Osteocyte (in vitro differentiated cells): ENCODE data around the gene AP3S2. TPM values are rescaled to one million over a fixed set of nuclear protein-coding genes. Genes with fewer than 3 reads are reported as not detected.
"Not testable (repeated sequence)": the region's sequence is repeated elsewhere in the genome, so short reads cannot be mapped to it uniquely, and the experiment has no call there.

ENCODE experiments used
- DNase-seq: peaks from one replicate; pipeline ENCODE4 v3.0.0; 2021; ENCODE audit warnings: mixed read lengths; ENCODE audit not compliant: unreplicated experiment; ENCODE audit errors: extremely low spot score
- H3K27ac Mint-ChIP-seq: one replicate; pipeline ENCODE4 v1.8.0; 2021; ENCODE audit warnings: mild to moderate bottlenecking, mixed read lengths; ENCODE audit not compliant: unreplicated experiment
- H3K27me3 Mint-ChIP-seq: one replicate; pipeline ENCODE4 v1.8.0; 2021; ENCODE audit warnings: mixed read lengths; ENCODE audit not compliant: unreplicated experiment
- H3K36me3 Mint-ChIP-seq: one replicate; pipeline ENCODE4 v1.8.0; 2021; ENCODE audit warnings: mixed read lengths; ENCODE audit not compliant: unreplicated experiment
- H3K4me1 Mint-ChIP-seq: one replicate; pipeline ENCODE4 v1.8.0; 2021; ENCODE audit warnings: mixed read lengths; ENCODE audit not compliant: unreplicated experiment
- H3K4me3 Mint-ChIP-seq: one replicate; pipeline ENCODE4 v1.8.0; 2021; ENCODE audit warnings: mild to moderate bottlenecking, moderate library complexity, mixed read lengths; ENCODE audit not compliant: unreplicated experiment
- H3K9me3 Mint-ChIP-seq: one replicate; pipeline ENCODE4 v1.8.0; 2021; ENCODE audit warnings: mixed read lengths; ENCODE audit not compliant: unreplicated experiment
- total RNA-seq: library from RNA; stranded (reverse); gene quantifications from 2 replicates; pipeline ENCODE4 v1.2.1, GENCODE V29; 2021
- TF ChIP-seq, protein P1 (sequence below): fragments of 200-600 bp; sonication (generic); IDR thresholded peaks from 2 replicates; pipeline ENCODE4 v1.5.0; 2021; ENCODE audit warnings: antibody characterized with exemption, mild to moderate bottlenecking, moderate library complexity

Gene AP3S2
- total RNA-seq, 1 donor from 2014 or later, result 26.9 TPM

DNA sequence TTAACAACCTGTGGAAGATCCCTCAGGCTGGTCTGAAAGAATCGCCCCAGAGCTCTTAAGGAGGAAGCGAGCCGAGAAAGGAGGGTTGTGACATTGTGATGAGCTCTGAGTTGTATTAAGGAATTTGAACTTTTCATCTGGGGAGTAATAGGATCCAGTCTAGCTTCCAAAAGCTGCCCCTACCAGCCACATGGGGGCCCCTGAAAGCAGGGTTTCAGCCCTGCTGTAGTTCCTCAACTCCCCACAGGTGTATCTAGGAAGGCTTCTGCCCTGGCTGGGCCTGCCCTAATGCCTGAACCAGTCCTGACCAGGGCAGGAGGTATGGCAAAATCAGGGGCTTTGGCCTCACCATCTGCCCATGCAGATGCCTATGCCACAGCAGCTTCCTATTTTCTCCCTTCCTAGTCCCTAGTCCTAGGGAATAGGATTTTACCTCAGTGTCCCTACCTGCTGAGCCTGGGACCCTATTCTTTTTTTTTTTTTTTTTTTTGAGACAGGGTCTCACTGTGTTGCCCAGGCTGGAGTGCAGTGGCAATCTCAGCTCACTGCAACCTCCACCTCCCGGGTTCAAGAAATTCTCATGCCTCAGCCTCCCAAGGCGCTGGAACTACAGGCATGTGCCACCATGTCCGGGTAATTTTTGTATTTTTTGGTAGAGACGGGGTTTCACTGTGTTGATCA lies 5.0 kb upstream of the AP3S2 start:
- TF ChIP-seq, protein P1, sequence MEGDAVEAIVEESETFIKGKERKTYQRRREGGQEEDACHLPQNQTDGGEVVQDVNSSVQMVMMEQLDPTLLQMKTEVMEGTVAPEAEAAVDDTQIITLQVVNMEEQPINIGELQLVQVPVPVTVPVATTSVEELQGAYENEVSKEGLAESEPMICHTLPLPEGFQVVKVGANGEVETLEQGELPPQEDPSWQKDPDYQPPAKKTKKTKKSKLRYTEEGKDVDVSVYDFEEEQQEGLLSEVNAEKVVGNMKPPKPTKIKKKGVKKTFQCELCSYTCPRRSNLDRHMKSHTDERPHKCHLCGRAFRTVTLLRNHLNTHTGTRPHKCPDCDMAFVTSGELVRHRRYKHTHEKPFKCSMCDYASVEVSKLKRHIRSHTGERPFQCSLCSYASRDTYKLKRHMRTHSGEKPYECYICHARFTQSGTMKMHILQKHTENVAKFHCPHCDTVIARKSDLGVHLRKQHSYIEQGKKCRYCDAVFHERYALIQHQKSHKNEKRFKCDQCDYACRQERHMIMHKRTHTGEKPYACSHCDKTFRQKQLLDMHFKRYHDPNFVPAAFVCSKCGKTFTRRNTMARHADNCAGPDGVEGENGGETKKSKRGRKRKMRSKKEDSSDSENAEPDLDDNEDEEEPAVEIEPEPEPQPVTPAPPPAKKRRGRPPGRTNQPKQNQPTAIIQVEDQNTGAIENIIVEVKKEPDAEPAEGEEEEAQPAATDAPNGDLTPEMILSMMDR, result peak; percentile 63
- no peak overlapping the region for H3K27ac Mint-ChIP-seq
- no peaks in the 10 kb centered on the region for H3K27me3 Mint-ChIP-seq
- peaks cover 8% of the 10 kb centered on the region for H3K4me1 Mint-ChIP-seq
- no peak overlapping the region for H3K4me3 Mint-ChIP-seq
- H3K36me3 Mint-ChIP-seq, result peaks cover 19% of the 10 kb centered on the region
- DNase-seq, result peak; percentile 72
- no peaks in the 10 kb centered on the region for H3K9me3 Mint-ChIP-seq

DNA sequence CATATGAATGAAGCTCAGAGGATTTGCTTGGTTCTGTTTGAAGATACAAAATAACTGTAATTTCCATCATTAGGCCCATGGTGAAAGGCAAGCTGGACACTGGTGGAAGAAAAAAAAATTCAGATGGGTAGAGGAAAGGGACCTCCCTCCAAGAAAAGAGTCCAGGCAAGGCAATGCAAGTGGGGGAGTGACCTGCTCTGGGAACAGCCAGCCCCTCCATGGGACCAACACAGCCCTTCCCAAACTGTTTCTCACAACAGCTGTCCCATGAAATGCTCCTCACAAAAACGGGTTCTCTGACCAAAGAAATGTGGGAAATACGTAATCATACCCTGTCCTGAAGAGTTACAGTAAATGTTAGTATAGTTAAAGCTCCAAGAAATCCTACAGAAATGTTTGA lies 4.4 kb upstream of the AP3S2 start:
- DNase-seq, result no peak
- Mint-ChIP-seq H3K4me3 (no peak overlapping the region), H3K27ac (no peak overlapping the region), H3K4me1 (peaks cover 13% of the 10 kb centered on the region), H3K9me3 (no peaks in the 10 kb centered on the region), H3K36me3 (peaks cover 20% of the 10 kb centered on the region), H3K27me3 (no peaks in the 10 kb centered on the region)
- TF ChIP-seq, protein P1, result no peak

DNA sequence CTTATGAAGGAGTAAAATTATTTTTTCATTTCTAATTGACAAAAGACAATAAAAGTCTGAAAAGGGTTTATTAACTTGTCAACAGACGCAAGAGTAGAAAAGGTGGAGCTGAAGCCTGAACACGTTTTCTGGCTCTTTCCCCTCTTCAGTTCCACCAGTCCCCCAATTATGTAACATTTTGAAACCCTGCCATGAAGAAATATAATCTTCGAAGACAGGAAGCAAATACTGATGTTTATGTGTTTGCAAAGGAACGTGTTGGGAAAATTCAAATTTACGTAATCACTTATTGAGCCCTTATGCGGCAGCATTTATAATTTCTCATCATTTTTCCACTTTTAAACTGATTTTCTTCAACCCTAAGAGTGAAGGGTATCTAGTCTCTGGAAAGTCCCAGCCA lies 767 bp downstream of the AP3S2 start:
- peaks cover 14% of the 10 kb centered on the region for H3K36me3 Mint-ChIP-seq
- DNase-seq, result no peak
- H3K4me3 Mint-ChIP-seq, result peak overlapping the region; percentile 96
- H3K27me3 Mint-ChIP-seq, result no peaks in the 10 kb centered on the region
- H3K27ac Mint-ChIP-seq, result peak overlapping the region; percentile 98
- peaks cover 23% of the 10 kb centered on the region for H3K4me1 Mint-ChIP-seq
- H3K9me3 Mint-ChIP-seq, result no peaks in the 10 kb centered on the region
- TF ChIP-seq, protein P1, result no peak

DNA sequence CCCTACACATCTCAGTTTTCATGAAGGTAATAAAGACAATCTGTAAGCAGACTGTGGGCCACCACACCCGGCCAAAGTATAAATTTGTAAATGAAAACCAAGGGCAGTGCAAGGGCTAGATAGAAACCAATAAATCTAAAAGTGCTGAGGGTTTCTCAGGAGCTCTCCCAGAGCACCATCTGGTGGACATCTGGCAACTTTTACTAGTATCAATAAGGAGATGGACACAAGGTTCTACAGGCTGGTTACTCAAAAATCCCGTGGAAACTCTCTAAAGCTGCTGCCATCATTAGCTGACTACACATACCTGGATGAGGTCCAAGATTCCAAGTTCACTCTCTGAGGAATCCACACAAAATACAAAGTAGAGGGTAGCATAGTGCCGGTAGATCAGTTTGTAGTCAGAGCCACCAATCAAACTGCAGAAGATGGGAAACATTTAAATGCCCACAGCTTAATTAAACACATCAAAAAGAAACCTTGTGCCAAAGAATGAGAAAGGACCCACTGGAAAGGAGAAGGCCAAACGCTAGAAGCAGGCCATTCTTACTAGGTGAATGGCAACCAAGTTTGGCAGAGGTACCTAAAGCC lies 5.5 kb downstream of the AP3S2 start:
- H3K36me3 Mint-ChIP-seq, result peaks cover 24% of the 10 kb centered on the region
- H3K27me3 Mint-ChIP-seq, result no peaks in the 10 kb centered on the region
- H3K4me1 Mint-ChIP-seq, result peaks cover 14% of the 10 kb centered on the region
- no peak for DNase-seq
- no peaks in the 10 kb centered on the region for H3K9me3 Mint-ChIP-seq
- H3K27ac Mint-ChIP-seq, result no peak overlapping the region
- H3K4me3 Mint-ChIP-seq, result no peak overlapping the region
- TF ChIP-seq, protein P1, result peak; percentile 65

DNA sequence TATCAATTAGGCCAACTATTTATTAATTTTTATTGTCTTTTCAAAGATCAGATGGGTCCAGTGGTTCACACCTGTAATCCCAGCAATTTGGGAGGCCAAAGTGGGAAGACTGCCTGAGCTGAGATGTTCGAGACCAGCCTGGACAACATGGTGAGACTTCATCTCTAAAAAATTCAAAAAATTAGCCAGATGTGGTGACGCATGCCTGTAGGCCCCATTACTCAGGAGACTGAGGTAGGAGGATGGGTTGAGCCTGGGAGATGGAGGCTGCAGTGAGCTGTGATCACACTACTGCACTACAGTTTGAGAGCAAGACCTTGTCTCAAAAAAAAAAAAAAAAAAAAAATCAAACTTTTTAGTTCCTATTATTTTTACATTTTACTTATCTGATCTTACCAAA lies 8.2 kb downstream of the AP3S2 start:
- H3K27ac Mint-ChIP-seq, result no peak overlapping the region
- no peaks in the 10 kb centered on the region for H3K9me3 Mint-ChIP-seq
- no peak overlapping the region for H3K4me3 Mint-ChIP-seq
- TF ChIP-seq, protein P1, result no peak
- peaks cover 37% of the 10 kb centered on the region for H3K36me3 Mint-ChIP-seq
- no peaks in the 10 kb centered on the region for H3K4me1 Mint-ChIP-seq
- no peaks in the 10 kb centered on the region for H3K27me3 Mint-ChIP-seq
- no peak for DNase-seq

DNA sequence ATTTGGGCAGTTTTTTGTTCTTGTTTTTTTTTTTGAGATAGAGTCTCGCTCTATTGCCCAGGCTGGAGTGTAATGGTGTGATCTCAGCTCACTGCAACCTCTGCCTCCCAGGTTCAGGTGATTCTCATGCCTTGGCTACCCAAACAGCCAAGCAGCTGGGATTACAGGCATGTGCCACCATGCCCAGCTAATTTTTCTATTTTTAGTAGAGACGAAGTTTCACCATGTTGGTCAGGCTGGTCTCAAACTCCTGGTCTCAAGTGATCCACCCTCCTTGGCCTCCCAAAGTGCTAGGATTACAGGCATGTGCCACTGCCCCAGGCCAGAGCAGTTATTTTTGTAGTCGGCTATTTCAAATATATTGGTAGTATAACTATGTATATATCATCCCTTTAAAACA lies 8.6 kb downstream of the AP3S2 start:
- H3K27ac Mint-ChIP-seq, H3K9me3 Mint-ChIP-seq, H3K4me1 Mint-ChIP-seq, H3K4me3 Mint-ChIP-seq, DNase-seq, H3K27me3 Mint-ChIP-seq: not testable (repeated sequence)
- peaks cover 37% of the 10 kb centered on the region for H3K36me3 Mint-ChIP-seq
